Natural killer cell treated with Interleukin-12 subunit alpha and Interleukin-12 subunit beta and Interleukin-15 and Interleukin-18, amount 100 ng/mL, for 72 hours (primary cell): ENCODE measurements around the gene EGLN2. TPM values are rescaled to one million over a fixed set of nuclear protein-coding genes. Genes with fewer than 3 reads are reported as not detected.
"Not testable (repeated sequence)": the region's sequence is repeated elsewhere in the genome, so short reads cannot be mapped to it uniquely, and the experiment has no call there.

Experiments used
- ATAC-seq, 2 donors: fragments of 150-1000 bp; cut with Tn5 transposase in 1 of 2; sonication (Bioruptor Pico), chemical (Tn5 transposase) in 1 of 2; 2 replicates each; pipeline ENCODE4 v1.10.0; 2021
- DNase-seq: peaks from one replicate; pipeline ENCODE4 v3.0.0; 2022; ENCODE audit warnings: low spot score
- H3K27ac Mint-ChIP-seq, 2 donors: 1 replicate in 1 of 2; 2 replicates in 1 of 2; pipeline ENCODE4 v1.8.0; 2022; ENCODE audit warnings: mixed read lengths in 2 of 2, mild to moderate bottlenecking in 1 of 2, moderate library complexity in 1 of 2
- H3K27me3 Mint-ChIP-seq, 2 donors: 1 replicate in 1 of 2; 2 replicates in 1 of 2; pipeline ENCODE4 v1.8.0; 2022; ENCODE audit warnings: mixed read lengths in 2 of 2
- H3K36me3 Mint-ChIP-seq: one replicate; pipeline ENCODE4 v1.8.0; 2022; ENCODE audit warnings: mixed read lengths
- H3K4me1 Mint-ChIP-seq, 2 donors: 1 replicate in 1 of 2; 2 replicates in 1 of 2; pipeline ENCODE4 v1.8.0; 2022; ENCODE audit warnings: low read depth in 2 of 2, mixed read lengths in 2 of 2, mild to moderate bottlenecking in 1 of 2
- H3K4me3 Mint-ChIP-seq: one replicate; pipeline ENCODE4 v1.8.0; 2022; ENCODE audit warnings: mixed read lengths
- H3K9me3 Mint-ChIP-seq: 2 replicates; pipeline ENCODE4 v1.8.0; 2022; ENCODE audit warnings: mixed read lengths
- total RNA-seq, 2 donors: library from RNA; stranded (reverse); gene quantifications; one replicate each; pipeline ENCODE4 v1.2.3, GENCODE V29; 2022

Gene EGLN2
- total RNA-seq, 2 donors from 2014 or later: 119 to 136 TPM

DNA sequence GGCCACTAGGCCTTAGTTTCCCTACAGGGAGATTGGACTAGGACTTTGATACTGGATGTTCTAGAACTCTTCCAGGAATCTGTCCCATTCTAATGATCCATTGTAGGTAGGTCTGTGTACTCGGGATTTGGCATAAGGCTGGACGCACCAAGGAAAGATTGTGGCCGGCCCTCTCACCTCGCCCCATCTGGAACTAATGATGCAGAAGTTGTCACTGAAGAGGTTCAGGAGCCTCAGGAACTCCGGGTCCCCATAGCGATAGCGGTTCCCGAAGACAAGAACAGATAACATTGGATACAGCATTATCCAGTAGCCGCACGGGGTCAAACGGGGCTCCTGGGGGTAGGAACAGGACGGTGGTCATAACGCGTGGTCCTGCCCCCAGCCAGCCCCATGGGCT, 11.2 kb downstream of the EGLN2 start:
- Mint-ChIP-seq H3K27ac (peak overlapping the region; percentile 71 to 86), H3K9me3 (no peaks in the 10 kb centered on the region), H3K4me1 (peaks cover 57 to 69% of the 10 kb centered on the region in 2 donors), H3K36me3 (no peaks in the 10 kb centered on the region), H3K4me3 (peak overlapping the region; percentile 93), H3K27me3 (no peaks in the 10 kb centered on the region)
- ATAC-seq (no peak), DNase-seq (no peak)

DNA sequence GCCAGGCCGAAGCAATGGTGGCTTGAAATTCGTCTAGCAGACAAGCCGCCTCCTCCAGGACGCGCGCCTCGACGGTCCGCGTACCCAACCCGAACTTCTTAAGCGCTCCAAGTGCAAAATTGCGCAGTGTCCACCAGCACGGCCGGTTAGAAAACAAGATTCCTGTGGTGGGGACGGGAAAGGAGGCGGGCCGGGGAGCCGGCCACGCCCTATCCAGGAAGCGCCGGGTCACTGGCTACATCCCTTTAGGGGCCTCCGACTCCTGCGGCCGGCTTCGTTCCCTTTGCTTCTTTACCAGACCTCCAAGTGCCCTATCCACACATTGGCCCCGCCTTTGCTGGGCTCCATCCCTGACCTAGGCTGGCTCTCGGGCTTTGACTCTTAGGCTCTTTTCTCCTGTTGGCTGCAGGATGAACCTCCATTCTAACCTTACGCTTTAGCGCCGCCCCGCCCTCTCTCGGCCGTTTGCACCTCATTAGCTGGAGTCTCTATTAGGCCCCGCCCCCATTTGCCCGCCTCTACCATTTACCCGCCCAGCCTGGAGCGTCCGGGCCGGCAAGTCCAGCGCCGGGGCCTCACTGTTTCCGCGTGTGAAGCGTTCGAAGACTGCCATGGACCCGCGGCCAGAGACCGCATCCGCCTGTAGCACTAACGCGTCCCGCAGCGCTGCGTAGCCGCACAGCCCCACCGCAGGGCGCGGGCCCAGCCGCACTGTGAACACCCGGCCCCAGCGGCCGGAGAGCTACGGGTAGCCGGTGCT, 11.8 kb downstream of the EGLN2 start:
- Mint-ChIP-seq H3K4me1 (peaks cover 53 to 63% of the 10 kb centered on the region in 2 donors), H3K27ac (peak overlapping the region; percentile 71 to 86), H3K4me3 (peak overlapping the region; percentile 93)
- DNase-seq (peak; percentile 79), ATAC-seq (peak; percentile 90 to 91)
- H3K27me3 Mint-ChIP-seq, H3K36me3 Mint-ChIP-seq, H3K9me3 Mint-ChIP-seq: not testable (repeated sequence)

DNA sequence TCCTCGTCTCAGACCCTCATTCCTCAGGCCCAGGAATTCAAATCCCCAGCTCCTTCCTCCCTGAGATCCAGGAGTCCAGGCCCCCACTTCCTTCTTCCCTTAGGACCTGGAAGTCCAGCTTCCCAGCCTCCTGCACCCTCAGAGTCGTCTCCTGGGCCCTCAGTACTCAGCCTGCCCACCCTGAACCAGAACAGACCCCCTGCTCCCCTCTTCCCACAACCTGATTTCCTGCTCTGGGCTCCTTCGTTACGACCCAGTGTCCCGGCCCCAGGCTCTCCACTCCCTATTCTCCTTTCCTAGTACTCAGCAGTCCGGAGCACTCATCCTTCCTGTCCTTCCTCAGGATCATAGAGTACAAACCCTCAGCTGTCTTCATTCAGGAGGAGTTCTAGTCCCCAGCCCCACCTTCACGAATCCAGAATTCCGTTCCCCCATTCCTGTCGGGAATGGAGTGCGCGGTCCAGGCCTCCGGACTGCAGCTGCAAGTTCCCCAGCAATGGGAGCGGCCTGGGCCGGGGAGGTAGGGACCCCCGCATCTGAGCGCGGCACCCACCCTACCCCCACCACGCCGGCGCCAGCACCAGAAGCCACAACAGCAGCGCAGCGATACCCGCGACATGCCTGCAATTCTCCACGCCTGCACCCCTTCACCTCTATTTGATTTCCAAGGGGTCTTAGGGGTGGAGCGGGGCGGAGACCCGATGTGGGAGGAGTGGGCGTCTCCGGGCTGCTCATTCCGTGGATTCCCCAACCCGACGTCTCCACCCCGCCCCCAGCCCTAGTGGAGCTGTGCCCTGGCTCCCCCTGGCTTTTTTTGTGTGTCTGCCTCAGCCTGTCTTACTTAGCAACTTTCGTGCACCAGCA, 12.7 kb downstream of the EGLN2 start:
- H3K4me1 Mint-ChIP-seq: peaks cover 45 to 54% of the 10 kb centered on the region in 2 donors
- peak overlapping the region; percentile 93 for H3K4me3 Mint-ChIP-seq
- peak overlapping the region; percentile 71 to 86 for H3K27ac Mint-ChIP-seq
- ATAC-seq: no peak
- H3K9me3 Mint-ChIP-seq: no peaks in the 10 kb centered on the region
- H3K27me3 Mint-ChIP-seq: no peaks in the 10 kb centered on the region
- DNase-seq: no peak
- no peaks in the 10 kb centered on the region for H3K36me3 Mint-ChIP-seq

DNA sequence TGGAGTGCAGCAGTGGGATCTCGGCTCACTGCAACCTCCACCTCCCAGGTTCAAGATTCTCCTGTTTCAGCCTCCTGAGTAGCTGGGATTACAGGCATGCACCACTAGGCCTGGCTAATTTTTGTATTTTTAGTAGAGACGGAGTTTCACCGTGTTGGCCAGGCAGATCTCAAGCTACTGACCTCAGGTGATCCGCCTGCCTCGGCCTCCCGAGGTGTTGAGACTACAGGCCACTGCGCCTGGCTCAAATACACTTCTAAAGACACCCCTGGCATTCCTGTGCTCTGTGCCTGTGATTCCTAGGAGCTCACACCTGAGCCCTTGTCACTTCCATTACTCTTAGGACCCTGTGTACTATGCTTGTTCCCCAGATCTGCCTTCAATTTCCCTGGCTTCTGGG, 13.6 kb downstream of the EGLN2 start:
- Mint-ChIP-seq H3K4me1 (peaks cover 38 to 48% of the 10 kb centered on the region in 2 donors), H3K4me3 (peak overlapping the region; percentile 67), H3K27ac (peak overlapping the region; percentile 71 to 86)
- not testable (repeated sequence) for DNase-seq, H3K36me3 Mint-ChIP-seq, H3K27me3 Mint-ChIP-seq, ATAC-seq, H3K9me3 Mint-ChIP-seq

DNA sequence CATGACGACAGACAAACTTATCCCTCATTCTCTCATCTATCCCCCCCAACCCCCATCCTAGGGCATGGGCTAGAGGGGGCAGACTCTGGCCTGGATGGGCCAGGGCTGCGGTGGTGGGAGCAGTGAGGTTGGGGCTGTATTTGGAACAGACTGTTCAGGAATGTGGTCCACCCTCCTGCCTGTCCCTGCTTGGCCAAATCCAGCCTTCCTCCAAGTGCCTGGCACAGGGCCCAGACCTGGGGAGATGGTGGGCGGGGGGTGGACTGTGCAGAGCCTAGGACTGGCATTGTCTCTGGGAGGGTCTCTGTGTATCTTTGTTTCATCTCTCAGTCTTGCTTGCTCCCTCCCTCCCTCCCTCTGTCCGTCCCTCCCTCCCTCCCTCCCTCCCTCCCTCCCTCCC, 14.2 kb downstream of the EGLN2 start:
- no peaks in the 10 kb centered on the region for H3K9me3 Mint-ChIP-seq
- no peak overlapping the region for H3K4me3 Mint-ChIP-seq
- no peaks in the 10 kb centered on the region for H3K27me3 Mint-ChIP-seq
- no peaks in the 10 kb centered on the region for H3K36me3 Mint-ChIP-seq
- H3K27ac Mint-ChIP-seq: peak overlapping the region in 1 of 2 donors; percentile 71
- no peak for DNase-seq
- no peak for ATAC-seq
- peaks cover 34 to 50% of the 10 kb centered on the region in 2 donors for H3K4me1 Mint-ChIP-seq

DNA sequence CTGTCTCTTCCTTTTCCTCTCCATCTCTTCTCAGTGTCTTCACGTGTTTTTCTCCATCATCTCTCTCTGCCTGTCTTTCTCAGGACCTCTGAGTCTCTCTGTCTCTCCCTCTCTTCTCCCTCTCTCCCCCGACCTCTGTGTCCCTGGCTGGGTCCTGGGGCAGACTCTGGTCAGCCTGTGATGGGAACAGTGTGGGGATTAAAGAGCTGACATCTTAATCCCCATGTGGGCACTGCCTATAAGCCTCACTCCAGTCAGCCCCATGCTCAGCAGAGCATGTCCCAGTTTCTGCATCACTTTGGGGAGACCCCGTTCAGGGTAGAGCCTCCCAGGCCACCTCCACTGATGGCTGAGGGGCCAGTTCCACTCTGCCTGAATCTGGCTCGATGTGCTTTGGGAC, 16.2 kb downstream of the EGLN2 start:
- ATAC-seq: no peak
- H3K27me3 Mint-ChIP-seq: no peaks in the 10 kb centered on the region
- H3K27ac Mint-ChIP-seq: peak overlapping the region in 1 of 2 donors; percentile 42
- H3K4me3 Mint-ChIP-seq: no peak overlapping the region
- H3K4me1 Mint-ChIP-seq: peaks cover 38 to 60% of the 10 kb centered on the region in 2 donors
- DNase-seq: no peak
- no peaks in the 10 kb centered on the region for H3K9me3 Mint-ChIP-seq
- H3K36me3 Mint-ChIP-seq: no peaks in the 10 kb centered on the region

DNA sequence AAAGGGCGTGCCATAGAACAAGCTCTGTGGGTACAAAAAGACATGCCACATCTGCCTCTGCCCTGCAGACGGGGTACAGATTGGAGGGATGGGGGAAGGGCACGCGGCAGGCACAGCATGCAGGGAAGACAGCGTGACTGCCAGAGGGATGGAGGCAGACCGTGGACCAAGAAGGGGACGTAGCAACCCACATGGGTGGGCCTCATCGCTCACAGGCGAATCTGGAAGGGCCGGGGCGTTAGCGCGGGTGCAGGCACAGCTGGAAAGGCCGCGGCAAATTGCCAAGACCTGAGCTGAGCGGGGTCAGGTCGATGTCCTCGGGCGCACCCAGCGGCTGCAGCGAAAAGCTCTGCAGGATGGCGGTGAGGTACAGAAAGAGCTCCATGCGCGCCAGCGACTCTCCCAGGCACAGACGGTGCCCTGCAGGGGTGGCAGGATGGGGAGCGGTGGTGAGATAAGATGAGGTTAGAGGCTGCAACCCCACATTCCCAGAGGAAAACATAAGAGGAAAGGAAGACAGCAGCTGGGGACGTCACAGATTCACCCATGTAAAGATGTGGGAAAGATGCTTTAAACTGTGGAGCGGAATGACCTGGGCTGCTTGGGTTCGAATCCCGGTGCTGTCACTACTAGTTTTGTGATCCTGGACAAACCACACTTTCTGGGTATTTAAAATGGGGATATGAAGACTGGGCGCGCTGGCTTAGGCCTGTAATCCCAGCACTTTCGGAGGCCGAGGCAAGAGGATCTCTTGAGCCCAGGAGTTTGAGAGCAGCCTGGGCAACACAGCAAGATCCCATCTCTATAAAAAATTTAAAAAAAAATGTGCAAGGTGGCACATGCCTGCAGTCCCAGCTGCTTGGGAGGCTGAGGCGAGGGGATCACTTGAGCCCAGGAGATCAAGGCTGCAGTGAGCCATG, 19.7 kb downstream of the EGLN2 start:
- H3K9me3 Mint-ChIP-seq, H3K27me3 Mint-ChIP-seq, H3K36me3 Mint-ChIP-seq: not testable (repeated sequence)
- H3K4me1 Mint-ChIP-seq: peaks cover 28 to 41% of the 10 kb centered on the region in 2 donors
- DNase-seq: peak; percentile 81
- peak overlapping the region; percentile 79 for H3K4me3 Mint-ChIP-seq
- peak overlapping the region in 1 of 2 donors; percentile 58 for H3K27ac Mint-ChIP-seq
- ATAC-seq: peak; percentile 89 to 93

DNA sequence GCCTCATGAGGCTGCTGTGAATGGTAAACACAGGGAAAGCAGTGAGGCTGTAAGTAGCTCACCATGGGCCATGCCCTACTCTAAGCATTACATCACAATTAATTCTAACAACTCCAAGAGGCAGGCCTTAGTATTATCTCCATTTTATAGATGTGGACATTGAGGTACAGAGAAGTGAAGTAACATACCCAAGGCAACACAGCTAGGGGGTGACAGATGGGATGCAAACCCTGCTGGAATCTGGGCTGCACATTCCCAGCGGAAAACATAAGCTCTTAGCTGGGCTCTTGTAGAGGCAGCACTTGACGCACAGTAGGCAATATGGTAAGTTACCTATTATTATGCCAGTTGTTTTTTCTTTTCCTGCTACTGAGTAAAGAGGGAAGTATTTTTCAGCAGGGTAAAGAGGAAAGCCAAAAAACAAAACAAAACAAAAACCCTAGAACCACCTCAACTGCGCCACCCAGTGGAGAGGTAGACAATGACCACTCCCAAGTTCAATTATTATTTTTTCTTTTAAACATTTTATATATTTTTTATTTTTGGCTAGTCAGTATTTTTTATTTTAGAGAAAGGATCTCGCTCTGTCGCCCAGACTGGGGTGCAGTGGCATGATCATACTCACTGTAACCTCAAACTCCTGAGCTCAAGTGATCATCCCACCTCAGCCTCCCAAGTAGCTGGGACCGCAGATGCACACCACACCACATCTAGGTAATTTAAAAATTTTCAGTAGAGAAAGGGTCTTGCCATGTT, 20.7 kb downstream of the EGLN2 start:
- not testable (repeated sequence) for H3K27ac Mint-ChIP-seq, DNase-seq, H3K9me3 Mint-ChIP-seq, H3K27me3 Mint-ChIP-seq, H3K36me3 Mint-ChIP-seq, H3K4me3 Mint-ChIP-seq, ATAC-seq
- peaks cover 30 to 41% of the 10 kb centered on the region in 2 donors for H3K4me1 Mint-ChIP-seq

DNA sequence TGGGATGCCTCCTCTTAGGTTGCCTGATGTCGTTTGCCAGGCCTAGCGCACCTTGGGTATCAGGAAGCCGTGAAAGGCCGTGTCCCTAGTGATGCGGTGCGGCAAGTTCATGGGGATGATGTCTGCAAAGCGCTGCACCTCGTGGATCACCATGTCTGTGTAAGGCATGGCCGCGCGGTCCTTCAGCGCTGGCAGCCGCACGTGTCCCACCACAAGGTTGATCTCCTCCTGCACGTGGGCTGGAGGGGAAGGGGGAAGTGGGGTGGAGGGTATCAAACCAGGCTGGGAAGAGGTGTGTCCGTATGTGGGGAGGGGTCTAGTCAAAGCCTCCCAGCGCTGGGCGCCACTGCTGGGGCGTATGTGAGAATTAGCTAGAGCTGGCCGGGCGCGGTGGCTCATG, 23.2 kb downstream of the EGLN2 start:
- Mint-ChIP-seq H3K27ac (peak overlapping the region in 1 of 2 donors; percentile 64), H3K9me3 (peaks cover 3% of the 10 kb centered on the region), H3K4me3 (no peak overlapping the region), H3K36me3 (peaks cover 7% of the 10 kb centered on the region), H3K4me1 (peaks cover 47 to 56% of the 10 kb centered on the region in 2 donors), H3K27me3 (no peaks in the 10 kb centered on the region)
- DNase-seq: no peak
- no peak for ATAC-seq

DNA sequence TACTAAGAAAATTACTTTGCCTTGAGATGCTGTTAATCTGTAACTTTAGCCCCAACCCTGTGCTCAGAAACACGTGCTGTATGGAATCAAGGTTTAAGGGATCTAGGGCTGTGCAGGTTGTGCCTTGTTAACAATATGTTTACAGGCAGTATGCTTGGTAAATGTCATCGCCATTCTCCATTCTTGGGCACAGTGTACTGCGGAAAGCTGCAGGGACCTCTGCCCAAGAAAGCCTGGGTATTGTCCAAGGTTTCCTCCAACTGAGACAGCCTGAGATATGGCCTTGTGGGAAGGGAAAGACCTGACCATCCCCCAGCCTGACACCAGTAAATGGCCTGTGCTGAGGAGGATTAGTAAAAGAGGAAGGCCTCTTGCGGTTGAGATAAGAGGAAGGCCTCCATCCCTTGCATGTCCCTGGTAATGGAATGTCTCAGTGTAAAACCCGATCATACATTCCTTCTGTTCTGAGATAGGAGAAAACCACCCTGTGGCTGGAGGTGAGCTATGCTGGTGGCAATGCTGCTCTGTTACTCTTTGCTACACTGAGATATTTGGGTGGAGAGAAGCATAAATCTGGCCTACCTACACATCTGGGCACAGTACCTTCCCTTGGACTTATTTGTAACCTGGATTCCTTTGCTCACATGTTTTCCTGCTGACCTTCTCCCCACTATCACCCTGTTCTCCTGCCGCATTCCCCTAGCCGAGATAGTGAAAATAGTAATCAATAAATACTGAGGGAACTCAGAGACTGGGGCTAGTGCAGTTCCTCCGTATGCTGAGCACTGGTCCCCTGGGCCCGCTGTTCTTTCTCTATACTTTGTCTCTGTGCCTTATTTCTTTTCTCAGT, 23.9 kb downstream of the EGLN2 start:
- not testable (repeated sequence) for DNase-seq, ATAC-seq, H3K4me3 Mint-ChIP-seq, H3K9me3 Mint-ChIP-seq, H3K36me3 Mint-ChIP-seq, H3K27me3 Mint-ChIP-seq
- Mint-ChIP-seq H3K27ac (peak overlapping the region; percentile 6 to 86), H3K4me1 (peaks cover 51 to 56% of the 10 kb centered on the region in 2 donors)

DNA sequence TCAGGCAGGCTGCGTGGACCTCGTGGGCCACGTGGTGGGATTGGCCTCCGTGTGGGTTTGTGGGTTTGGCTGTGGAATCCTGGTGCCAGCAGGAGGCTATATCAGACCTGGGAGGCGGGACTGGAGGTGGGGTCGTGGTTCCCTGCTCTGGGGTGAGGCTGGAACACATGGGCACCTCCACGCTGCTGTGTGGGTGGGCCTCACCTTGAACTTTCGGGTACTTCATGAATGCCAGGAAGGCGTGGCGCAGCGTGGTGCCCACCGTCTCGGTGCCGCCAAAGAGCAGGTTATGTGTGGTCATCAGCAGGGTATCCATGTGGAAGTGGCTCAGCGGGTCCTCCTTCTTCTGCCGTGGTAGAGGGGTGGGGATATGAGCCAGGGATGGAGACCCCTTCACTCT, 25.9 kb downstream of the EGLN2 start:
- not testable (repeated sequence) for ATAC-seq, DNase-seq, H3K36me3 Mint-ChIP-seq, H3K4me3 Mint-ChIP-seq, H3K9me3 Mint-ChIP-seq, H3K27me3 Mint-ChIP-seq, H3K27ac Mint-ChIP-seq
- H3K4me1 Mint-ChIP-seq: peaks cover 37 to 41% of the 10 kb centered on the region in 2 donors

DNA sequence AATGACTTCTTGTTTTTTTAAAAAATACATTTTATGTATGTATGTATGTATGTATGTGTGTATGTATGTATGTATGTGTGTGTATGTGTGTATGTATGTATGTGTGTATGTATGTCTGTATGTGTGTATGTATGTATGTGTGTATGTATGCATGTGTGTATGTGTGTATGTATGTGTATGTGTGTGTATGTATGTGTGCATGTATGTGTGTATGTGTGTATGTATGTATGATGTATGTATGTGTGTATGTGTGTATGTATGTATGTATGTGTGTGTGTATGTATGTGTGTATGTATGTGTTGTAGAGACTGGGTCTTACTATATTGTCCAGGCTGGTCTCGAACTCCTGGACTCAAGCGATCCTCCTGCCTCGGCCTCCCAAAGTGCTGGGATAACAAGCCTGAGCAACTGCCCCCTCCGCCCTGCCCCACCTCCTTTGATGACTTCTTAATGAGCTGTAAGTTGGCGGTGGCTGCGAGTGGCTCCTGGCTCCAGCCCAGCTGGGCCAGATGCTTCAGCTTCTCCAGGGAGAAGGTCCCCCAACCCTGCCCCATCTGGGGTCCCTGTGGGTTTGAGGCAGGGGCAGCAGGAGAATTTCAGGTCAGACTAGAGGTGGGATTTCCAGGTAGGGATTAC, 26.6 kb downstream of the EGLN2 start:
- H3K27me3 Mint-ChIP-seq, ATAC-seq, H3K36me3 Mint-ChIP-seq, H3K9me3 Mint-ChIP-seq, H3K4me3 Mint-ChIP-seq, H3K27ac Mint-ChIP-seq, DNase-seq: not testable (repeated sequence)
- H3K4me1 Mint-ChIP-seq: peaks cover 37 to 41% of the 10 kb centered on the region in 2 donors
